Bronchial epithelial cell (primary cell): ENCODE data around the gene KDM2B. TPM values are rescaled to one million over a fixed set of nuclear protein-coding genes. Genes with fewer than 3 reads are reported as not detected.

Experiments used
- DNase-seq: peaks from one replicate; pipeline ENCODE4 v3.0.0-alpha.2; 2010; ENCODE audit warnings: low read depth
- FAIRE-seq: peaks from 2 replicates; lab custom pipeline; 2011; peaks lifted over from hg19 to GRCh38; lab: Jason Lieb, UNC
- H3K27me3 ChIP-seq: 2 replicates; pipeline ENCODE4 v1.5.1; 2011; ENCODE audit warnings: low read length; ENCODE audit not compliant: control insufficient read depth, insufficient read depth
- H3K36me3 ChIP-seq: 2 replicates; pipeline ENCODE4 v1.5.1; 2011; ENCODE audit warnings: low read length; ENCODE audit not compliant: control insufficient read depth, insufficient read depth
- H3K4me3 ChIP-seq: 2 replicates; pipeline ENCODE4 v1.5.1; 2011; ENCODE audit warnings: mild to moderate bottlenecking, low read depth, low read length, control low read depth
- CTCF ChIP-seq: IDR thresholded peaks from 2 replicates; pipeline ENCODE4 v1.5.1; 2011; ENCODE audit warnings: mild to moderate bottlenecking, moderate library complexity, low read length, control low read depth, inconsistent platforms; ENCODE audit not compliant: insufficient read depth, severe bottlenecking
- total RNA-seq: library from RNA; depleted of rRNA; stranded (reverse); fragments of >200 nt; gene quantifications from 2 replicates; pipeline ENCODE4 v1.2.1, GENCODE V29; 2014

Gene KDM2B
- total RNA-seq, 1 donor from 2014 or later, result 14.2 TPM

GRCh38 chr12:121582583-121583333 is 1.9 kb upstream of the KDM2B start:
- Histone ChIP-seq H3K36me3 (no peaks in the 10 kb centered on the region), H3K27me3 (no peaks in the 10 kb centered on the region), H3K4me3 (no peak overlapping the region)
- FAIRE-seq (no peak), DNase-seq (no peak)
- TF ChIP-seq CTCF, result no peak

- no peak overlapping the region for H3K4me3 ChIP-seq
- no peaks in the 10 kb centered on the region for H3K27me3 ChIP-seq
- TF ChIP-seq CTCF, result no peak
- no peaks in the 10 kb centered on the region for H3K36me3 ChIP-seq
- DNase-seq (no peak), FAIRE-seq (no peak)
Observed at GRCh38 chr12:121581686-121582429, 1.0 kb upstream of the KDM2B start.

- peak; percentile 13 for DNase-seq
Observed at GRCh38 chr12:121579981-121580868, 598 bp downstream of the KDM2B start.

GRCh38 chr12:121579190-121579791 is 1.5 kb downstream of the KDM2B start:
- H3K4me3 ChIP-seq, result peak overlapping the region; percentile 53
- no peaks in the 10 kb centered on the region for H3K36me3 ChIP-seq
- no peak for FAIRE-seq
- H3K27me3 ChIP-seq, result no peaks in the 10 kb centered on the region
- DNase-seq, result no peak
- no peak for TF ChIP-seq CTCF

More at GRCh38 chr12:121579981-121580868, 598 bp downstream of the KDM2B start:
- no peak for FAIRE-seq
- no peak for TF ChIP-seq CTCF
- Histone ChIP-seq H3K4me3 (peak overlapping the region; percentile 53), H3K27me3 (no peaks in the 10 kb centered on the region), H3K36me3 (no peaks in the 10 kb centered on the region)
